ENCODE data around the gene THBS4.

DNA sequence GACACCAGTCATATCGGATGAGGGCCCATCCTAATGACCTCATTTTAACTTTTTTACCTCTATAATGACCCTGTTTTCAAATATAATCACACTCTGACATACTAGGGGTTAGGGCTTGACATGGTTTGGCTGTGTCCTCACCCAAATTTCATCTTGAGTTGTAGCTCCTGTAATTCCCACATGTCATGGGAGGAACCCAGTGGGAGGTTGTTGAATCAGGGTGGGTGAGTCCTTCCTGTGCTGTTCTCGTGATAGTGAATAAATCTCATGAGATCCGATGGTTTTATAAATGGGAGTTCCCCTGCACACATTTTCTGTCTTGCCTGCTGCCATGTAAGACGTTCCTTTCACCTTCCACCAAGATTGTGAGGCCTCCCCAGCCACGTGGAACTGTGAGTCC is 71.8 kb downstream of the THBS4 start:
- TF ChIP-seq, protein P1, sequence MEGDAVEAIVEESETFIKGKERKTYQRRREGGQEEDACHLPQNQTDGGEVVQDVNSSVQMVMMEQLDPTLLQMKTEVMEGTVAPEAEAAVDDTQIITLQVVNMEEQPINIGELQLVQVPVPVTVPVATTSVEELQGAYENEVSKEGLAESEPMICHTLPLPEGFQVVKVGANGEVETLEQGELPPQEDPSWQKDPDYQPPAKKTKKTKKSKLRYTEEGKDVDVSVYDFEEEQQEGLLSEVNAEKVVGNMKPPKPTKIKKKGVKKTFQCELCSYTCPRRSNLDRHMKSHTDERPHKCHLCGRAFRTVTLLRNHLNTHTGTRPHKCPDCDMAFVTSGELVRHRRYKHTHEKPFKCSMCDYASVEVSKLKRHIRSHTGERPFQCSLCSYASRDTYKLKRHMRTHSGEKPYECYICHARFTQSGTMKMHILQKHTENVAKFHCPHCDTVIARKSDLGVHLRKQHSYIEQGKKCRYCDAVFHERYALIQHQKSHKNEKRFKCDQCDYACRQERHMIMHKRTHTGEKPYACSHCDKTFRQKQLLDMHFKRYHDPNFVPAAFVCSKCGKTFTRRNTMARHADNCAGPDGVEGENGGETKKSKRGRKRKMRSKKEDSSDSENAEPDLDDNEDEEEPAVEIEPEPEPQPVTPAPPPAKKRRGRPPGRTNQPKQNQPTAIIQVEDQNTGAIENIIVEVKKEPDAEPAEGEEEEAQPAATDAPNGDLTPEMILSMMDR (IDR thresholded peaks at IDR 0.05): no peak
- TF ChIP-seq POLR2AphosphoS5 (IDR thresholded peaks at IDR 0.05; ENCODE audit: insufficient read depth in 1 of 2, low read depth in 1 of 2): no peak
- no peak for TF ChIP-seq POLR2A (IDR thresholded peaks at IDR 0.05)
